Neural crest cell (in vitro differentiated cells): ENCODE results near the gene SF1. TPM values are rescaled to one million over a fixed set of nuclear protein-coding genes. Genes with fewer than 3 reads are reported as not detected.
A peak's percentile ranks its signal among the peaks of the same experiment; 100 is the strongest.

Source experiments
- DNase-seq: peaks from one replicate; pipeline ENCODE4 v3.0.0; 2021; ENCODE audit warnings: low read depth, mixed read lengths, low spot score
- H3K27ac Mint-ChIP-seq: one replicate; pipeline ENCODE4 v1.8.0; 2021; ENCODE audit warnings: mild to moderate bottlenecking, mixed read lengths; ENCODE audit not compliant: unreplicated experiment
- H3K27me3 Mint-ChIP-seq: 2 replicates; pipeline ENCODE4 v1.8.0; 2021; ENCODE audit warnings: low read depth, mild to moderate bottlenecking, mixed read lengths
- H3K36me3 Mint-ChIP-seq: 2 replicates; pipeline ENCODE4 v1.8.0; 2021; ENCODE audit warnings: low read depth, mild to moderate bottlenecking, mixed read lengths
- H3K4me1 Mint-ChIP-seq: 2 replicates; pipeline ENCODE4 v1.8.0; 2021; ENCODE audit warnings: mixed read lengths
- H3K4me3 Mint-ChIP-seq: one replicate; pipeline ENCODE4 v1.8.0; 2021; ENCODE audit warnings: mild to moderate bottlenecking, mixed read lengths
- H3K9me3 Mint-ChIP-seq: 2 replicates; pipeline ENCODE4 v1.8.0; 2021; ENCODE audit warnings: mixed read lengths
- total RNA-seq: library from RNA; stranded (reverse); gene quantifications from 2 replicates; pipeline ENCODE4 v1.2.1, GENCODE V29; 2021
- TF ChIP-seq, protein P1 (sequence below): fragments of 200-600 bp; sonication (generic); conservative IDR thresholded peaks from 2 replicates; pipeline ENCODE4 v1.5.0; 2021; ENCODE audit warnings: antibody characterized with exemption, mild to moderate bottlenecking

The SF1 gene
- total RNA-seq, 1 donor from 2014 or later, result 592 TPM

DNA sequence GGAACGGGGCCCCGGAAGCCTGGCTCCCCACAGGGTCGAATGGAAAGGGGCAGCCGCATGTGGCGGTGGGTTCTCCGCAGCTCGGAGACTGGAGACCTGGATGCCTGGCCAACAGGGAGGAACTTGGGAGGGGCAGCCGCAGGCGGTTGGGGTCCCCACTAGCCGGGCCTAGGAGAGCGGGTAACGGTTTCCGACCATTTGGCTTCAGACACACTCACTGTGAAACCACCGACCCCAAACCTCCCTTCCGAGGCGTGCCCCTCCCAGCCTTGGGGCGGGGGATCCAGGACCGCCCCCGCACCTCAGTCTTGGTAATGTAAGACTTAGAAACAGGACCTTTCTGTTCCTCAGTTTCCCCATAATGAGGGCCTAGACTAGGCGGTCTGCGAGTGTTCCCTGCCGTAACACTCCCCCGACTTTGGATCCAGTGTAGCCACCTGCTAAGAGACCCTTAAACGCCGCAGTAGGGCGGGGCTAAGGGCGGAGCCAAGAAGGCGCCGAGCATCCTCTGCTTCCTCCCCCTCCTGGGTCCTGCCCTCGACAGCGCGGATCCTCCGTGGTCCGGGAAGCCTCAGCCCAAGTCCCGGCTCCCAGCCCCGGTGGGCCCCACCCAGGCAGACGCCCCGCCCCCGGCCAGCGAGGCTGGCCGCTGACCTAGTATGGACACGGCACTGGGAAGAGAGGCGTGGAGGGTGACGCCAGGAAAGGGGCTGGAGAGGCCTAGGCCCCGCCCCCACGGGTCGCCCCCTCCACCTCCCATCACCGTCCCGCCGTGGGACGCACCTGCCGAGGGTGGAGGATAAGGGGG lies 32.6 kb downstream of the SF1 start:
- Mint-ChIP-seq H3K27ac (no peak overlapping the region), H3K4me3 (peak overlapping the region; percentile 75), H3K27me3 (peaks cover 50% of the 10 kb centered on the region), H3K4me1 (peaks cover 16% of the 10 kb centered on the region), H3K9me3 (no peaks in the 10 kb centered on the region), H3K36me3 (no peaks in the 10 kb centered on the region)
- peak; percentile 47 for DNase-seq
- TF ChIP-seq, protein P1, sequence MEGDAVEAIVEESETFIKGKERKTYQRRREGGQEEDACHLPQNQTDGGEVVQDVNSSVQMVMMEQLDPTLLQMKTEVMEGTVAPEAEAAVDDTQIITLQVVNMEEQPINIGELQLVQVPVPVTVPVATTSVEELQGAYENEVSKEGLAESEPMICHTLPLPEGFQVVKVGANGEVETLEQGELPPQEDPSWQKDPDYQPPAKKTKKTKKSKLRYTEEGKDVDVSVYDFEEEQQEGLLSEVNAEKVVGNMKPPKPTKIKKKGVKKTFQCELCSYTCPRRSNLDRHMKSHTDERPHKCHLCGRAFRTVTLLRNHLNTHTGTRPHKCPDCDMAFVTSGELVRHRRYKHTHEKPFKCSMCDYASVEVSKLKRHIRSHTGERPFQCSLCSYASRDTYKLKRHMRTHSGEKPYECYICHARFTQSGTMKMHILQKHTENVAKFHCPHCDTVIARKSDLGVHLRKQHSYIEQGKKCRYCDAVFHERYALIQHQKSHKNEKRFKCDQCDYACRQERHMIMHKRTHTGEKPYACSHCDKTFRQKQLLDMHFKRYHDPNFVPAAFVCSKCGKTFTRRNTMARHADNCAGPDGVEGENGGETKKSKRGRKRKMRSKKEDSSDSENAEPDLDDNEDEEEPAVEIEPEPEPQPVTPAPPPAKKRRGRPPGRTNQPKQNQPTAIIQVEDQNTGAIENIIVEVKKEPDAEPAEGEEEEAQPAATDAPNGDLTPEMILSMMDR, result no peak

DNA sequence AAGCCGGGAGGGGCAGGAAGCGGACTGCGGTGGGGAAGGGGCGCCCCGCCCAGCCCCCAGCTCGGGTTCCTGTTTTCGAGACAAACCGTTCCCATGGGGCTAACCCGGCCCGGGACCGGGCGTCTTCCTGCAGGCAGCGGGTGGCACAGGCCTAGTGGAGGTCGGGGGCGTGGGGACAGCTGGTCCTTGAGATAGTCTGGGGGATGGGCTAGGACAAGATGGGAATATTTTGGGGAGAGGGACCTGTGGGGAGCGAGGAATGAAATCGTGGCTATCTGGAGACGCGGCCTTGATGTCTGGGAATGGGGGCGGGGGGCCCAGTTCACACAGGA lies 33.2 kb downstream of the SF1 start:
- Mint-ChIP-seq H3K4me3 (peak overlapping the region; percentile 75), H3K27ac (no peak overlapping the region), H3K4me1 (peaks cover 16% of the 10 kb centered on the region), H3K9me3 (no peaks in the 10 kb centered on the region), H3K36me3 (no peaks in the 10 kb centered on the region), H3K27me3 (peaks cover 55% of the 10 kb centered on the region)
- DNase-seq, result no peak
- TF ChIP-seq, protein P1, result no peak

DNA sequence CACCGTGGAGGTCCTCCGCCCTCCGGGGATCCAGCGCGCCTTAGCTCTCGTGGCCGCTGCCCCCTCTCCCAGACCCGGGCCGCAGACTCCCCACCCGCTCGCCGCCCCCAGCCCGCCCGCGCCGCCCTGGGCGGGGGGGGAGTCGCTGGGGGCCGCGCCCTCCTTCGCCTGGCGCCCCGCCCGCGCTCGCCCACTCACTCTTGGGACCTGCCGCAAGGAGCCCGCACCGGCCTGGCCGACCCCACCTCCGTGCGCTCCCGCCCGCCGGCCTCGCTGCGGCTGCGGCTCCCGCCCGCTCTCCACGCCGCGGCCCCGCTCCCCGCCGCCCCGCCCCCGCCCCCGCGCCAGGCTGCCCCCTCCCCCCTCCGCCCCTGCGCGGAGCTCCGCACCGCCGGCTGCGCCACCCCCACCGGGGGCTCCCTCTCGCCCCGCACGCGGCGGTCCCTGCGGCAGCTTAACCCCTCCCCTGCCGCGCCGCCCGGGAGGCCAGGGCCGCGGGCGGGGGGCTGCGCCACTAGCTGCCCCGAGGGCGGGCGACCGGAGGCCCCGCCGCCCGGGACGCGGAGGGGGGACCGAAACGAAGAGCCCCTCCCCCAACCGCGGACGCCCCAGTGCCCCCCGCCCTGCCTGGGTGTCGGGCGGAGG lies 33.7 kb downstream of the SF1 start:
- no peaks in the 10 kb centered on the region for H3K36me3 Mint-ChIP-seq
- H3K4me3 Mint-ChIP-seq, result peak overlapping the region; percentile 82
- DNase-seq, result no peak
- peaks cover 60% of the 10 kb centered on the region for H3K27me3 Mint-ChIP-seq
- no peaks in the 10 kb centered on the region for H3K9me3 Mint-ChIP-seq
- H3K27ac Mint-ChIP-seq, result no peak overlapping the region
- peaks cover 16% of the 10 kb centered on the region for H3K4me1 Mint-ChIP-seq
- TF ChIP-seq, protein P1, result no peak

DNA sequence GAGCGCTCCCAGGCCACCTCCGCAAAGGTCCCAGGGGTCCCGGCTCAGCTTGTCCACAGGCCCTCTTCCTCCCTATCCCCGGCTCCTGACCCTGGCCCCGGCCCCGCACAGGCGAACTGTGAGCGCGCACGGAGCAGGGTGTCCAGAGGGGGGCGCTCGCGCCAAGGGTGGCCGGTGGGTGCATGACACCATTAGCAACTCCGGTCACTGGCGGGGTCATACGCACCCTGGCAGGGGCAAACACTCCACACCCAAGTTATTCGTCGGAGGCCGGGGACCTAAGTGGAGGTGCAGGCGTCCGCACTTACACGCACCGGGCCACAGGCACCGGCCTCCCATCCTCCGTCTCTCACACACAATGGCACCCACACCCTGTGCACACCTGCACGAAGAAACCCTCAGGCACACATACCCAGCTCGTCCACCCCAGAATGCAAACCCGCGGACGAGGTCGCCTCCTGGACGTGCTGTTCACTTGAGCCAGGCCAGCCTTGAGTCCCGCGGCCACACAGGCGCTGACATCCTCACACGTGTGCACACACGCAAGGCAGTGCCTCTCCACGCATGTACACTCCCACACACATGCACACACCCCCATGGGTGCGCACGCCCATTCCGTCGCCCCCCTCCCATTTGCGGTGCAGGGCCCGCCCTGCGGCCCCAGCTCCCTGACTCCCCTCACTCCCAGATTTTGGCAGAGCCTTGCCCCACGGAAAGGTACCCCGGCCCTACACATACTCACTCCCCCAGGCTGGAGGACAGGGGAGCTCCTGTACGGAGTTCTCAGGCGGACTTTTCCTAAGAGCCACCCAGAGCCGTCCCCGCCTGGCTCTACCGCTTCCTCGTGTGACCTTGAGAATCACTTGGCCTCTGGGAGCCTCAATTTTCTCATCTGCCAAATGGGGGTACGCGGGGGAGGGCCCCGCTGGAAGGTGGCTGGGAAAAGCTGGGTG lies 34.5 kb downstream of the SF1 start, which contains the start of gene RASGRP2:
TSS of gene RASGRP2 (minus strand) at position 552 of the 953 bp plus-strand sequence. CDS start 1,276 bp downstream, outside the sequence.
- Mint-ChIP-seq H3K9me3 (no peaks in the 10 kb centered on the region), H3K27me3 (peaks cover 67% of the 10 kb centered on the region), H3K36me3 (no peaks in the 10 kb centered on the region), H3K27ac (no peak within 1 kb of the TSS), H3K4me3 (peak within 1 kb of the TSS; percentile 82), H3K4me1 (peaks cover 16% of the 10 kb centered on the region)
- peak; percentile 54 for DNase-seq
- TF ChIP-seq, protein P1, result peak; percentile 55

DNA sequence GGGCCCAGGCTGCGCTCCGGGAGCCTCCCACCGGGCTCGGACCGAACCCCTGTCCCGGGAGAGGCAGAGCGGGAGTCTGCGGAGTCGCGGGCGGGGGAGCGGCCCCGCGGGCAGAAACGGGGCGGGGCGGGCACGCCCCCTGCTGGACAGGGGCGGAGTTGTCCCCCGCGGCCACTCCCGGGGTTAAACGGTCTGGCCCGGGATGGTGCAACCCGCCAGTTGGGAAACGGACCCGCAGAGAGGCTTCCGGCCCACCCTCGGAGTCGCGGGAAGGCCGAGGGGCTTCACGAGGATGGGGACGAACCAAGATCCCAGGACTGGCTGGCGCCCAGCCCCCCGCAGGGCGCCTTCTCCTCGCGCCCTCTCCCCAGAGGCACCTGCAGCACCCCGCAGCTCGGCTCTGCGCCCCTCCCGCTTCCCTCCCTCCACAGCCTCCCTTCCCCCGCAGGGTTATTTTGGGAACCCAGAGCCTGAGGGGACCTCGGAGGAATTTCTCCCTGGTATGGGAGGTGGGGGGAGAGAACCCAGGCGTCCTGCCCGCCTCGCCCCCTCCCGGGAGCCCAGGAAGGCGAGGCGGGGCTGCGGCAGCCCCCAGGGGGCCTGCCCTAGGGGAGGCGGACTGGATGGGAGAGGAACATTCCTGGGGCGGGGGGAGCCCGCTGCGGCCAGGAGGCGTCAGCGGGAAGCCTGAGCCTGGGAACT lies 35.3 kb downstream of the SF1 start:
- Mint-ChIP-seq H3K36me3 (no peaks in the 10 kb centered on the region), H3K4me1 (peaks cover 16% of the 10 kb centered on the region), H3K4me3 (no peak overlapping the region), H3K27ac (no peak overlapping the region), H3K9me3 (no peaks in the 10 kb centered on the region), H3K27me3 (peaks cover 66% of the 10 kb centered on the region)
- peak; percentile 59 for DNase-seq
- TF ChIP-seq, protein P1, result peak; percentile 92
